GM19452 (cell line): ENCODE measurements around the gene IGFL3.
"Not testable (repeated sequence)": the region's sequence is repeated elsewhere in the genome, so short reads cannot be mapped to it uniquely, and the experiment has no call there.

ENCODE experiments used
- ATAC-seq: cut with Tn5 transposase; IDR thresholded peaks from one replicate; pipeline ENCODE4 v1.9.1; 2021; ENCODE audit not compliant: unreplicated experiment

Gene IGFL3

GRCh38 chr19:46124638-46125115 lies at the start of gene IGFL3:
Gene IGFL3 (minus strand): TSS chr19:46124688. CDS start chr19:46124649, 39 bp downstream.
- ATAC-seq, result no peak

- no peak for ATAC-seq
Observed at GRCh38 chr19:46173886-46174480, 49.5 kb upstream of the IGFL3 start.

GRCh38 chr19:46162731-46163130 lies 38.2 kb upstream of the IGFL3 start:
- no peak for ATAC-seq

GRCh38 chr19:46161642-46162257 lies 37.3 kb upstream of the IGFL3 start:
- ATAC-seq, result not testable (repeated sequence)

- no peak for ATAC-seq
Observed at GRCh38 chr19:46160233-46160775, 35.8 kb upstream of the IGFL3 start.

- ATAC-seq, result no peak
Observed at GRCh38 chr19:46159418-46160232, 35.1 kb upstream of the IGFL3 start.

- ATAC-seq, result no peak
Observed at GRCh38 chr19:46155237-46155636, 30.7 kb upstream of the IGFL3 start.

GRCh38 chr19:46150606-46151005 lies 26.1 kb upstream of the IGFL3 start:
- no peak for ATAC-seq

- ATAC-seq, result no peak
Observed at GRCh38 chr19:46147791-46148288, 23.4 kb upstream of the IGFL3 start, which contains the start of gene IGFL2. Gene IGFL2 (plus strand): TSS chr19:46148238. CDS start chr19:46148279, 41 bp downstream.

GRCh38 chr19:46147166-46147740 lies 22.8 kb upstream of the IGFL3 start:
- ATAC-seq, result no peak

GRCh38 chr19:46144756-46145155 lies 20.3 kb upstream of the IGFL3 start:
- ATAC-seq, result no peak

GRCh38 chr19:46142294-46142693 lies 17.8 kb upstream of the IGFL3 start:
- no peak for ATAC-seq

GRCh38 chr19:46141421-46141820 lies 16.9 kb upstream of the IGFL3 start:
- no peak for ATAC-seq

GRCh38 chr19:46137915-46138473 lies 13.5 kb upstream of the IGFL3 start:
- no peak for ATAC-seq

- no peak for ATAC-seq
Observed at GRCh38 chr19:46134527-46134926, 10.0 kb upstream of the IGFL3 start.

GRCh38 chr19:46133777-46134241 lies 9.3 kb upstream of the IGFL3 start:
- ATAC-seq, result no peak

GRCh38 chr19:46133101-46133627 lies 8.7 kb upstream of the IGFL3 start:
- no peak for ATAC-seq

GRCh38 chr19:46132508-46133100 lies 8.1 kb upstream of the IGFL3 start:
- ATAC-seq, result no peak

- ATAC-seq, result no peak
Observed at GRCh38 chr19:46131485-46132143, 7.1 kb upstream of the IGFL3 start.
